Endometrial microvascular endothelial cells (primary cell): Measurements from ENCODE around the gene ETV3. TPM values are rescaled to one million over a fixed set of nuclear protein-coding genes. Genes with fewer than 3 reads are reported as not detected.
"Not testable (repeated sequence)": the region's sequence is repeated elsewhere in the genome, so short reads cannot be mapped to it uniquely, and the experiment has no call there.

Experiments used
- in situ Hi-C: cut with HindIII; loops from 2 replicates; pipeline ENCODE4 v1.10.0; 2017; ENCODE audit warnings: low sequenced_read_pairs, low pct_unique_long_range_greater_than_20kb; ENCODE audit errors: inconsistent ontology term
- total RNA-seq: library from RNA; depleted of rRNA; stranded (reverse); fragments of >200 nt; gene quantifications from one replicate; pipeline ENCODE4 v1.2.3, GENCODE V29; 2015; ENCODE audit errors: inconsistent ontology term

Gene ETV3
- total RNA-seq, 1 donor from 2014 or later: 7.4 TPM

DNA sequence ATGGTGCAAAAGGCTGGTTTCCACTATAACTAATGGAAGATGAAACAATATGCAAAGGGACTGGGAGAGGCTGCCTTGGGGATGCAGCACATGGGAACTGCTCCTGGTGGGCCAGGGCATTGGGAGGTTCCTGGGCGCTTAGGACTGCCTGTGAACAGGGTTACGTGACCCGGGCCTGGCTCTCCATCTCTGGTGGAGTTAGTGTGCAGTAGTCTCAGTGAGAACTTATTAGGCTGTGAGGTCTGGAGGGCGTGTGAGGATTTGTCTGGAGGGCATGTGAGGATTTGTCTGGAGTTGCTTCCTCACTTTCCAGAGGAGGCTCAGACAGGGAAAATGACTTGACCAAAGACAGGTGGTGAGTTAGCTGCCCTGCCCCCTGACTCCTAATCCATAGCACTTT lies 37.0 kb downstream of the ETV3 start:
- in situ Hi-C loops: no loop called here

GRCh38 chr1:157099633-157100009 lies 38.6 kb downstream of the ETV3 start, which contains the start of gene ETV3L:
Gene ETV3L, minus strand, starts transcription at chr1:157099808. Its CDS starts 285 bp downstream, at chr1:157099523.
- in situ Hi-C loops: no loop called here

DNA sequence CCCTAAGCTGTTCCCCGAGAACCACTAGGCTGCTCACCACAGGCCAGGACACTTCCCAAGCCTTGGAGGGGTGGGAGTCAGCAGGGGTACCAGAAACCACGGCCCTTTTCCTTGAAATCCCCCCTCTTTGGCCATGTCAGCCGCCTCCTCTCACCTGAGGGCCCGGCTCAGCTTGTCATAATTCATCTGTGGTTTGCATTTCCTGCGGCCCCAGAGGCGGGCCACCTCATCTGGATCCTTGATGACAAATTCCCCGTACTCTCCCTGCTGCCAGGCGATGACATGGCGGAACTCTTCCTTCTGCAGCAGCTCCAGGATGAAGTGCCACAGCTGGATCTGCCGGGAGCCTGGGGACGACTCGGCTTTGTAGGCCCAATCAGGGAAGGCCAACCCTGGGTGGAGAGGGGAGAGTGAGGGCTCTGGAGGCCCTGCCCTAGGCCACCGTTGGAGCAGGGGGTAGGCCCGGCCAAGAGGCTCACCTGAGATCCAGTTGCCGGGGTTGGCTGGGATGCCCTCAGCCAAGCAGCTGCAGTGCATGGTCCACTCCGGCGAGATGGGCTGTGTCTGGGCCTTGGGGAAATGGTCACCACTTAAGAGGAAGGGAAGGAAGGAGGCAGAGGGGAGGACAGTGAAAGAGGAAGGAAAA lies 39.1 kb downstream of the ETV3 start:
- in situ Hi-C loops: not testable (repeated sequence)

GRCh38 chr1:157098519-157098918 lies 39.7 kb downstream of the ETV3 start:
- in situ Hi-C loops: no loop called here

DNA sequence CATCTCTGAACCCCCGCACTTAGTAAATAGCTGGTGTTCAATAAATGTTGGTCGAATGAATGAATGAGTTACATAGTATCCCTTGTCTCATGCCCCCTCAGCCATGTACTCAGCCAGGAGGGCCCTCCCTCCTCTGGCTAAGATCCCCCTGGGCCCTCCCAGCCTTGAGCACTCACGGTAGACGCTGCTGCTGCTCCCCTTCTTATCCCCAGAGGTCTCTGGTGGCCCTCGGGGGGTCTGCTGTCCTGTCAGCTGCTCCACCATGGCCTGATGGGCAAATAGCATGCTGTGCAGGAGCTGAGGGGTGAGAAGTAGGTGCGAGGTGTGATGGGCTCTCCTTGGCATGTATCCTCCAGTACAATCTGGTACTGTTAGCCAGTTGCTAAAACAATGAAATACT lies 40.5 kb downstream of the ETV3 start:
- in situ Hi-C loops: no loop called here

- in situ Hi-C loops: no loop called here
Measured at GRCh38 chr1:157096881-157097280, 41.3 kb downstream of the ETV3 start.

GRCh38 chr1:157095551-157095950 lies 42.6 kb downstream of the ETV3 start:
- in situ Hi-C loops: no loop called here

DNA sequence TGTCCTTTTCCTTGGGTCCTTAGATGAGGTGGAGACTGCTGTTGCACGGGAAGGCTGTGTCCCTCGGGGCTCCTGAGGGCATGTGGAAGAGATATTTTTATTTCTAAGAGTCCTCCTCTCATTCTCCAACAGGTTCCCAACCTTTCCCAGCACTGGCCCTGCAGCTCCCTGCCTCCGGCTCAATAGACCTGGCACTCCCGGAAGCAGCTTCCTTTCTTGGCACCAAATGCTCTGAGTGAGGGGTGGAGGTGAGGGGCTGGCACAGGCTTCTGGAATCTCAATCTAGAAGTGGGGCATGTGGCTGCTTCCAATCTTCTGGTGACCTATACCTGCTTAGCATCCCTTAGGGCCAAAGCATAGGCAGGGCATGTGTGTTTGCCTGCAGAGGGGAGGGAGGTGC lies 43.1 kb downstream of the ETV3 start:
- in situ Hi-C loops: no loop called here

- in situ Hi-C loops: no loop called here
Measured at GRCh38 chr1:157092831-157093230, 45.4 kb downstream of the ETV3 start.

GRCh38 chr1:157091668-157092273 lies 46.4 kb downstream of the ETV3 start:
- in situ Hi-C loops: no loop called here

DNA sequence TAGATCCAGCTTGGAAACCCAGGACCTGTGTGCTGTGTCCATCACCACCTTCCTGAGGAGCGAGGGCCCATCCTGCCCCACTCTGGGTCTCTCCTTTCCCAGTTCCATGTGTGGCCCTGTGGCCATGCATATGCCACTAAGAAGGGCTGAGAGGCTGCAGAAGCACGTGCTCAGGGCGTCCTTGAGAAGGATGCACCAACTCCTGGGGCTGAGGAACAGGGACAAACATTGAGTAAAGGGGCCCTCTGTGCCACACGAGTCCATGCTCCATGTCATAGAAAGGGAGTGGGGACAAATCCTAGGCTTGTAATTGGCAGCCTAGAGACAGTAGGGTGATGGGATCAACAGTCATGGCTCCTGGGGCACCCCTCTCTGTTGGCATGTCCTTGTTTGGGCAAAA lies 47.0 kb downstream of the ETV3 start:
- in situ Hi-C loops: no loop called here

- in situ Hi-C loops: no loop called here
Measured at GRCh38 chr1:157090771-157091170, 47.4 kb downstream of the ETV3 start.

- in situ Hi-C loops: no loop called here
Measured at GRCh38 chr1:157090196-157090647, 48.0 kb downstream of the ETV3 start.

- in situ Hi-C loops: no loop called here
Measured at GRCh38 chr1:157089789-157090188, 48.4 kb downstream of the ETV3 start.

GRCh38 chr1:157088607-157089006 lies 49.6 kb downstream of the ETV3 start:
- in situ Hi-C loops: no loop called here

GRCh38 chr1:157087030-157087429 lies 51.2 kb downstream of the ETV3 start:
- in situ Hi-C loops: no loop called here

GRCh38 chr1:157086299-157086698 lies 51.9 kb downstream of the ETV3 start:
- in situ Hi-C loops: no loop called here

DNA sequence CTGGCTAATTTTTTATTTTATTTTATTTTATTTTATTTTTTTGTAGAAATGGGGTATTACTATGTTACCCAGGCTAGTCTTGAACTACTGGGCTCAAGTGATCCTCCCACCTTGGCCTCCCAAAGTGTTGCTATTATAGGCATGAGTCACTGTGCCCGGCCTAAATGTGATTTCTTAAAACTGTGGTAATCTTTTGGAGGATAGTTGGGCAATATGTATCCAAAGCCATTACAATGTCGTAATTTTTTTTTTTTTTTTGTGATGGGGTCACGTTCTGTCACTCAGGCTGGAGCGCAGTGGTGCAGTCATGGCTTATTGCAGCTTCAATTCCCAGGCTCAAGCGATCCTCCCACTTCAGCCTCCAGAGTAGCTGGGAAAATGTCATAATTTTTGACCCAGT lies 52.8 kb downstream of the ETV3 start:
- in situ Hi-C loops: no loop called here

DNA sequence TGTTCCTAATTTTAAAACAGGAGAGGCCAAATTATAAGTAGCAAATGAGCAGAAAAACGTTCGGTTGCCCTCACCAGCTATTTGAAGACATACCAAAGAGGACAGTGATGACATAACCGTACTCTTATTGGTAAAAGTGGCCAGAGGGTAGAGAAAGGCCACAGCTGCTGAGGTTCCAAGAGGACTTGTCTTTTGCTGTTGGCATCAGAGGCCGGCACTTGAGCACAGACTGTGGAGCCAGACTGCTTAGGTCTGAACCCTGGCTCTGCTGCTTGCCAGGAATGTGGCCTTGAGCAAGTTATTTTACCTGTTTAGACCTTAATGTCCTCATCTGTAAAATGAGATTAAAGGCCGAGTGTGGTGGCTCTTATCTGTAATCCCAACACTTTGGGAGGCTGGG lies 53.5 kb downstream of the ETV3 start:
- in situ Hi-C loops: no loop called here

DNA sequence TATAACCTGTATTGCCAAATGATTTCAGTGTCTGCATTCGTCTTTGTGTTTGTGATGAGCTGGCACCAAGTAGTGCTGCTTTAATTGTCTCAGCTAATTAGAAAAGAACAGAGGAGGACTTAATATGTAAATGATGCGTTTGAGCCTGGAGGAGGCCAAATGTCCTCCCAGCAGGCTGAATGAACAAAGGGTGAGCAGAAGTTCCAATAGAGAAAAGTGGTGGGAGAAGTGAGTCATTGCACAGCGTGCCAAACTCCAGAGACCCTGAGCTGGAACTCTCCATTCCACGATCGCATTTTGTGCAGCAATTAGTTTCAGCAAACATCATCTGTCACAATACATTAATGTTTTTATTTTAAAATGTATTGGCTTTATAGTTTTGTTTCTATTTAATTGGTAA lies 56.5 kb downstream of the ETV3 start:
- in situ Hi-C loops: no loop called here

DNA sequence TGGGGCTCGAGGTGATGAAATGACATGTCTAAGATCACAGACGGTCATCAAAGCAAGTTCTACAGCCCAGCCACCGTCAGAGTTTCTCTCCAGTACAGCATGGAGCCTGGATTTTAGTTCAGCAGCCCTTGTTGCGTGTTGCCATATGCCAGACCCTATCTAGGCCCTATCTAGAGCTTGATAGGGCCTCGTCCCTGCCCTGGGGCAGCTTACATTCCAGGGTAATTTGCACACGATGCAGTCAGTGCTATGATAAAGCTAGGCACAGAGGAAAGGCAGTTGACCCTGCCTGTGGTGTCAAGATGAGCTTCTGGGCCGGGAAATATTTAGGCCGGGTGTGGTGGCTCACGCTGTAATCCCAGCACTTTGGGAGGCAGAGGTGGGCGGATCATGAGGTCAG lies 57.5 kb downstream of the ETV3 start:
- in situ Hi-C loops: no loop called here
